ENCODE data around the gene ATP8B4.
A peak's percentile ranks its signal among the peaks of the same experiment; 100 is the strongest.
"Not testable (repeated sequence)": the region's sequence is repeated elsewhere in the genome, so short reads cannot be mapped to it uniquely, and the experiment has no call there.

Gene ATP8B4

DNA sequence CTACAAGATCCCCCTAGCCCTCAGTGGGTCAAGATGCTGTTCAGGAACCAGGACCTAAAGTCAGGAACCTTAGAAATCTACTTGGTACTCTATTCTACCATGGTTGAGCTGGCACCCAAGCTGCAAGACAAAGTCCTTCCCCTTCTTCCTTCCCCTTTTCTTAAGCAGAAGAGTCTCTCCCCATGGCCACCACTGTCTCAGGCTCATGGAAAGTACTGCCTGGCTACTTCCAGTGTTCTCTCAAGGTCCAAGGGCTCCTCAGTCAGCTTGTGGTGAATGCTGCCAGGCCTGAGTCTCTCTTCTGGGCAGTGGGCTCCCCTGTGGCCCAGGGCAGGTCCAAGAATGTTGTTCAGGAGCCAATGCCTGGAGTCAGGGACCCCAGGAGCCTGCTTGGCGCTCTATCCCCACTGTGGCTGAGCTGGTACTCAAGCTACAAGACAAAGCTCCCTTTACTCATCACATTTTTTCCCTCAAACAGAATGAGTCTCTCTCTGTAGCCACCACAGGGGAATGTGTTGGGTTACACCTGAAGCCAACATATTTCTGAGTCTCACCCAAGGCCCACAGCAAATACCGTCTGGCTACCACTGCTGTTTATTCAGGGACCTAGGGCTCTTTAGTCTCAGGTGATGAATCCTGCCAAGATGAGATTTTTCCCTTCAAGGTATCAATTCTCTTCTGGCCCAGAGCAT is 44.8 kb upstream of the ATP8B4 start:
- peak; percentile 61 for DNase-seq (ENCODE audit: low read depth)
- TF ChIP-seq POLR2A (IDR thresholded peaks at IDR 0.05; ENCODE audit: extremely low read depth, insufficient read length): no peak
- TF ChIP-seq, protein P1, sequence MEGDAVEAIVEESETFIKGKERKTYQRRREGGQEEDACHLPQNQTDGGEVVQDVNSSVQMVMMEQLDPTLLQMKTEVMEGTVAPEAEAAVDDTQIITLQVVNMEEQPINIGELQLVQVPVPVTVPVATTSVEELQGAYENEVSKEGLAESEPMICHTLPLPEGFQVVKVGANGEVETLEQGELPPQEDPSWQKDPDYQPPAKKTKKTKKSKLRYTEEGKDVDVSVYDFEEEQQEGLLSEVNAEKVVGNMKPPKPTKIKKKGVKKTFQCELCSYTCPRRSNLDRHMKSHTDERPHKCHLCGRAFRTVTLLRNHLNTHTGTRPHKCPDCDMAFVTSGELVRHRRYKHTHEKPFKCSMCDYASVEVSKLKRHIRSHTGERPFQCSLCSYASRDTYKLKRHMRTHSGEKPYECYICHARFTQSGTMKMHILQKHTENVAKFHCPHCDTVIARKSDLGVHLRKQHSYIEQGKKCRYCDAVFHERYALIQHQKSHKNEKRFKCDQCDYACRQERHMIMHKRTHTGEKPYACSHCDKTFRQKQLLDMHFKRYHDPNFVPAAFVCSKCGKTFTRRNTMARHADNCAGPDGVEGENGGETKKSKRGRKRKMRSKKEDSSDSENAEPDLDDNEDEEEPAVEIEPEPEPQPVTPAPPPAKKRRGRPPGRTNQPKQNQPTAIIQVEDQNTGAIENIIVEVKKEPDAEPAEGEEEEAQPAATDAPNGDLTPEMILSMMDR (IDR thresholded peaks at IDR 0.05; ENCODE audit: low read depth, low read length): no peak
- TF ChIP-seq MYC (IDR thresholded peaks at IDR 0.05; ENCODE audit: low read depth, low read length): no peak
- TF ChIP-seq, protein P2, sequence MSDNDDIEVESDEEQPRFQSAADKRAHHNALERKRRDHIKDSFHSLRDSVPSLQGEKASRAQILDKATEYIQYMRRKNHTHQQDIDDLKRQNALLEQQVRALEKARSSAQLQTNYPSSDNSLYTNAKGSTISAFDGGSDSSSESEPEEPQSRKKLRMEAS (IDR thresholded peaks at IDR 0.05; ENCODE audit: low read depth, low read length): no peak
- H3K4me3 ChIP-seq (ENCODE audit: low read depth, low read length): no peak overlapping the region

DNA sequence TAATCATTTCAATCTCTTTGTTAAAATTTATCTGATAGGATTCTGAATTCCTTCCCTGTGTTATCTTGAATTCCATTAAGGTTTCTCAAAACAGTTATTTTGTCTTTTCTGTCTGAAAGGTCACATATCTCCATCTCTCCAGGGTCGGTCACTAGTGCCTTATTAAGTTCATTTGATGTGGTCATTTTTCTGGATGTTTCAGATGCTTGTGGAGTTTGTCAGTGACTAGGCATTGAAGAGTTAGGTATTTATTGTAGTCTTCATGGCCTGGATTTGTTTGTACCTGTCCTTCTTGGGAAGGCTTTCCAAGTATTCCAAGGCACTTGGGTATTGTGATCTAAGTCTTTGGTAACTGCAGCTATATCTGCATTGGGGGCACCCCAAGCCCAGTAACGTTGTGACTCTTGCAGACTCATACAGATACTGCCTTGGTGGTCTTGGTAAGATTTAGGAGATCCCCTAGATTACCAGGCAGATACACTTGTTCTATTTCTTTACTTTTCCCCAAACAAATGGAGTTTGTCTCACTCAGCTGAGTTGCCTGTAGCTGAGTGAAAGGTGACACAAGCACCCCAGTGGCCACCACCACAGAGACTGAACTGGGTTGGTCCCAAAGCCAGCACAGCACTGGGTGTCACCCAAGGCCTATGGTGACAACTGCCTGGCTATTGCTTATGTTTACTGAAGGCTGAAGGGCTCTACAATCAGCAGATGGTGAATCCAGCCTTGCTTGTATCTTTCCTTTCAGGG is 44.1 kb upstream of the ATP8B4 start:
- TF ChIP-seq, protein P2 (IDR thresholded peaks at IDR 0.05; ENCODE audit: low read depth, low read length): no peak
- TF ChIP-seq, protein P1 (IDR thresholded peaks at IDR 0.05; ENCODE audit: low read depth, low read length): no peak
- no peak overlapping the region for H3K4me3 ChIP-seq (ENCODE audit: low read depth, low read length)
- no peak for DNase-seq (ENCODE audit: low read depth)

DNA sequence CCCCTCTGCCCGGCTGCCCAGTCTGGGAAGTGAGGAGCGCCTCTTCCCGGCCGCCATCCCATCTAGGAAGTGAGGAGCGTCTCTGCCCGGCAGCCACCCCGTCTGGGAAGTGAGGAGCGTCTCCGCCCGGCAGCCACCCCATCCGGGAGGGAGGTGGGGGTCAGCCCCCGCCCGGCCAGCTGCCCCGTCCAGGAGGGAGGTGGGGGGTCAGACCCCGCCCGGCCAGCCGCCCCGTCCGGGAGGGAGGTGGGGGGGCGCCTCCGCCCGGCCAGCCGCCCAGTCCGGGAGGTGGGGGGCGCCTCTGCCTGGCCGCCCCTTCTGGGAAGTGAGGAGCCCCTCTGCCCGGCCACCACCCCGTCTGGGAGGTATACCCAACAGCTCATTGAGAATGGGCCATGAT is 39.2 kb upstream of the ATP8B4 start:
- not testable (repeated sequence) for H3K4me3 ChIP-seq (ENCODE audit: low read depth, low read length); DNase-seq (ENCODE audit: low read depth)

DNA sequence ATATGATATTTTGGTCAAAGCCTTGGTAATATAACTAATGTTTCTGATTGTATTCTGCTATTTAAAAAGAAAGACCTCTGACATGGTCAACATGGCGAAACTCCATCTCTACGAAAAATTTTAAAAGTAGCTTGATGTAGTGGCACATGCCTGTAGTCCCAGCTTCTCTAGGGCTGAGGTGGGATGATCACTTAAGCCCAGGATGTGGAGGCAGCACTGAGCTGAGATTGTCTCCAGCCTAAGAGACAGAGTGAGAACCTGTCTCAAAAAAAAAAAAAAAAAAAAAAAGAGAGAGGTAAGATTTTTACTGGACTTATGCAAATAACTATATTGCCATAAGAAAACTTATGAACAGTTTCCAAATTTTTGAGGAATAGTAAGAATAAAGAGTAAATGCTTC is 32.4 kb upstream of the ATP8B4 start:
- TF ChIP-seq POLR2A (IDR thresholded peaks at IDR 0.05; ENCODE audit: extremely low read depth, insufficient read length) (no peak), MYC (IDR thresholded peaks at IDR 0.05; ENCODE audit: low read depth, low read length) (no peak)
- TF ChIP-seq, protein P1 (IDR thresholded peaks at IDR 0.05; ENCODE audit: low read depth, low read length): no peak
- TF ChIP-seq, protein P2 (IDR thresholded peaks at IDR 0.05; ENCODE audit: low read depth, low read length): no peak
- no peak for DNase-seq (ENCODE audit: low read depth)
- H3K4me3 ChIP-seq (ENCODE audit: low read depth, low read length): no peak overlapping the region

DNA sequence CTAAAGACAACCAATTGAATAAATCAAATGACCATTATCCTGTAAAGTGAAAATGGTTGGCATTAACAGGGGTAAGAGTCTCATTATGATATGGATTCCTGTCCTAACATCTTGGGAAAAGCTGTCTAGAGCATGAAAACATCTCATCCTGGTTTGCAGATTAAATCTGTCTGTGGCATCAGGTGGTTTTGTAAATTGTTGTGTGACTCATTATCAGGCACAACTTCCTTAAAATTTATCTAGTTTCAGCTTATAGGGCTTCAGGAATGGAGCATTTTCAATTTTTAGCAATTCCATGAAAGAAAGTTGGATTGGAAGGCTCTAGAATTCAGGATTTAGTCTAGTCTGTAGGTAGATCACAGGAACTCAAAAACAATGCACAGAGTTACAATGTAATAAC is 31.8 kb upstream of the ATP8B4 start:
- no peak overlapping the region for H3K4me3 ChIP-seq (ENCODE audit: low read depth, low read length)
- TF ChIP-seq POLR2A (IDR thresholded peaks at IDR 0.05; ENCODE audit: extremely low read depth, insufficient read length): no peak
- TF ChIP-seq, protein P2 (IDR thresholded peaks at IDR 0.05; ENCODE audit: low read depth, low read length): no peak
- no peak for TF ChIP-seq MYC (IDR thresholded peaks at IDR 0.05; ENCODE audit: low read depth, low read length)
- TF ChIP-seq, protein P1 (IDR thresholded peaks at IDR 0.05; ENCODE audit: low read depth, low read length): no peak
- DNase-seq (ENCODE audit: low read depth): no peak

DNA sequence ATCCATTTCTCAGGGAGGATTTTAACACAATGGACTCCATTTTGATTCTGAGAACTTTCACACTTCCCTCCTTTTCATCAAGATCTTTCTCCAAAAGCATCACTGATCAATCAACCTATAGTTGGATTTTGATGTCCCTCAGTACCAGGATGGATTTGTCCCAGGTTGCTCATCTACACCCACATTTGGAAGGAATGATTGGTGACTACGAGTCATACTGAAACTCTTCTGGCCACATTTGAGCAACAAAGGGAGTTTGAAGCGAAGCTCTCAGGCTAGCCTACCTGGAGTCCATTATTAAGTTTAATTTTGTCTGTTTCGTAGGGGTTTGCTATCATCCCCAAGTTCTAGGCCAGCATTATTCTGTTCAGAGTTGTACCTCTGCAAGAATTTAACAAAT is 31.3 kb upstream of the ATP8B4 start:
- DNase-seq (ENCODE audit: low read depth): no peak
- no peak overlapping the region for H3K4me3 ChIP-seq (ENCODE audit: low read depth, low read length)
- no peak for TF ChIP-seq POLR2A (IDR thresholded peaks at IDR 0.05; ENCODE audit: extremely low read depth, insufficient read length)
- TF ChIP-seq MYC (IDR thresholded peaks at IDR 0.05; ENCODE audit: low read depth, low read length): no peak
- TF ChIP-seq, protein P2 (IDR thresholded peaks at IDR 0.05; ENCODE audit: low read depth, low read length): no peak
- TF ChIP-seq, protein P1 (IDR thresholded peaks at IDR 0.05; ENCODE audit: low read depth, low read length): no peak

Data from NB4 (cell line).